OCI-LY1 (cell line): Measurements from ENCODE around the gene CDHR3.

Source experiments
- EZH2 ChIP-seq: fragments of 200-600 bp; sonication (generic), shearing (Covaris generic); IDR thresholded peaks from 2 replicates; pipeline ENCODE4 v1.8.0; 2017; ENCODE audit warnings: borderline replicate concordance, mixed run types, mild to moderate bottlenecking, antibody characterized with exemption, low read length, moderate library complexity, mixed read lengths
- TF ChIP-seq, protein P1 (sequence below): fragments of 200-600 bp; sonication (generic), shearing (Covaris generic); IDR thresholded peaks from 2 replicates; pipeline ENCODE4 v1.5.1; 2017; ENCODE audit warnings: mild to moderate bottlenecking, antibody characterized with exemption, low read length, moderate library complexity, mixed read lengths

DNA sequence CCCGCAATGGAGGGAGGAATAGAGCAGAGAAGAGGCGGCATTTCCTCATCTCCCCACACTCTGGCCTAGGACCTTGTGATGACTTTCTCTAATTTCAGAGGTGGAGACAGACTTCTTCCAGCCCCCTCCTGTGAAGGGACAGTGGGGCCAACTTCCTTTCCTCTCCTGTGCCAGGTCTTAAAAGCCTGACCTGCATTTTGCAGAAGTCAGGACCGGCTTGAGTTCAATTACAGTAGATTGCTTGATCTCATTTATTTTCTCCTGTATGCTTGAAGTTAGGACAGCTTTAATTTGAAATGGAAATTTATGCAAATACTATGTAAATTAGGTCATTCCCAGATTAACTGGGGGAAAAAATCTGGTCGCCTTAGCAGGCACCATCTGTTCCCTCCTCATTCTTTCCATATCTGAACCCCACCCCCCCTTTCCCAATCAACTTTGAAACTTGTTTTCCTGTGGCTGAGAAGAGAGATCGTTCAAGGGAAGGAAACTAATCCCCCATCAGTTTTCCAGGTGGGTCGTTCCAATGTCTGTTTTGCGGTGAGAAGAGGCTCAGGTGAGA, 92.0 kb downstream of the CDHR3 start:
- TF ChIP-seq, protein P1, sequence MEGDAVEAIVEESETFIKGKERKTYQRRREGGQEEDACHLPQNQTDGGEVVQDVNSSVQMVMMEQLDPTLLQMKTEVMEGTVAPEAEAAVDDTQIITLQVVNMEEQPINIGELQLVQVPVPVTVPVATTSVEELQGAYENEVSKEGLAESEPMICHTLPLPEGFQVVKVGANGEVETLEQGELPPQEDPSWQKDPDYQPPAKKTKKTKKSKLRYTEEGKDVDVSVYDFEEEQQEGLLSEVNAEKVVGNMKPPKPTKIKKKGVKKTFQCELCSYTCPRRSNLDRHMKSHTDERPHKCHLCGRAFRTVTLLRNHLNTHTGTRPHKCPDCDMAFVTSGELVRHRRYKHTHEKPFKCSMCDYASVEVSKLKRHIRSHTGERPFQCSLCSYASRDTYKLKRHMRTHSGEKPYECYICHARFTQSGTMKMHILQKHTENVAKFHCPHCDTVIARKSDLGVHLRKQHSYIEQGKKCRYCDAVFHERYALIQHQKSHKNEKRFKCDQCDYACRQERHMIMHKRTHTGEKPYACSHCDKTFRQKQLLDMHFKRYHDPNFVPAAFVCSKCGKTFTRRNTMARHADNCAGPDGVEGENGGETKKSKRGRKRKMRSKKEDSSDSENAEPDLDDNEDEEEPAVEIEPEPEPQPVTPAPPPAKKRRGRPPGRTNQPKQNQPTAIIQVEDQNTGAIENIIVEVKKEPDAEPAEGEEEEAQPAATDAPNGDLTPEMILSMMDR: no peak
- TF ChIP-seq EZH2: no peak
